Measurements from ENCODE around the gene PIK3C2G. TPM values are rescaled to one million over a fixed set of nuclear protein-coding genes. Genes with fewer than 3 reads are reported as not detected.

The PIK3C2G gene
- total and polyA plus RNA-seq, 2 donors from 2014 or later = 4.4 to 5.8 TPM

GRCh38 chr12:18589316-18589715 is 328.0 kb downstream of the PIK3C2G start:
- no peak for DNase-seq
- no peaks in the 10 kb centered on the region for H3K27me3 ChIP-seq (ENCODE audit: control insufficient read depth, insufficient read depth, low read length)
- H3K36me3 ChIP-seq (ENCODE audit: control insufficient read depth in 2 of 3, insufficient read depth in 3 of 3, low read length in 3 of 3) = no peaks in the 10 kb centered on the region
- no peak overlapping the region for H3K9ac ChIP-seq (ENCODE audit: low read length in 3 of 3)
- no peak overlapping the region for H3K4me3 ChIP-seq (ENCODE audit: low read length in 3 of 3)
- H3K9me3 ChIP-seq (ENCODE audit: control insufficient read depth in 2 of 3, insufficient read depth in 1 of 3, low read length in 3 of 3) = no peaks in the 10 kb centered on the region
- H3K4me1 ChIP-seq (ENCODE audit: control insufficient read depth in 2 of 3, insufficient read depth in 2 of 3, low read depth in 1 of 3, low read length in 3 of 3) = no peaks in the 10 kb centered on the region
- no peak overlapping the region for H3K27ac ChIP-seq (ENCODE audit: low read depth in 2 of 2, low read length in 2 of 2)
- intact Hi-C loops (cut with DNase I) = no loop called here
- no peak for FAIRE-seq
- no peak for TF ChIP-seq CTCF (IDR thresholded peaks at IDR 0.05; ENCODE audit: borderline replicate concordance, extremely low read depth, insufficient read depth)

- H3K4me3 ChIP-seq (ENCODE audit: low read length in 3 of 3) = no peak overlapping the region
- no peaks in the 10 kb centered on the region for H3K27me3 ChIP-seq (ENCODE audit: control insufficient read depth, insufficient read depth, low read length)
- DNase-seq (no peak), FAIRE-seq (no peak)
- H3K27ac ChIP-seq (ENCODE audit: low read depth in 2 of 2, low read length in 2 of 2) = no peak overlapping the region
- intact Hi-C loops (cut with DNase I) = no loop called here
- TF ChIP-seq CTCF (IDR thresholded peaks at IDR 0.05; ENCODE audit: borderline replicate concordance, extremely low read depth, insufficient read depth) = no peak
- H3K9me3 ChIP-seq (ENCODE audit: control insufficient read depth in 2 of 3, insufficient read depth in 1 of 3, low read length in 3 of 3) = no peaks in the 10 kb centered on the region
- no peaks in the 10 kb centered on the region for H3K36me3 ChIP-seq (ENCODE audit: control insufficient read depth in 2 of 3, insufficient read depth in 3 of 3, low read length in 3 of 3)
- no peak overlapping the region for H3K9ac ChIP-seq (ENCODE audit: low read length in 3 of 3)
- H3K4me1 ChIP-seq (ENCODE audit: control insufficient read depth in 2 of 3, insufficient read depth in 2 of 3, low read depth in 1 of 3, low read length in 3 of 3) = peaks cover 0 to 4% (median 2%) of the 10 kb centered on the region in 3 donors
These were observed 330.2 kb downstream of the PIK3C2G start for GRCh38 chr12:18591473-18591872.

- no peak overlapping the region for H3K9ac ChIP-seq (ENCODE audit: low read length in 3 of 3)
- DNase-seq (peak in 2 of 5 donors; percentile 33 to 41), FAIRE-seq (peak; percentile 91)
- H3K27me3 ChIP-seq (ENCODE audit: control insufficient read depth, insufficient read depth, low read length) = no peaks in the 10 kb centered on the region
- H3K9me3 ChIP-seq (ENCODE audit: control insufficient read depth in 2 of 3, insufficient read depth in 1 of 3, low read length in 3 of 3) = no peaks in the 10 kb centered on the region
- peak overlapping the region in 1 of 3 donors; percentile 6 for H3K4me3 ChIP-seq (ENCODE audit: low read length in 3 of 3)
- no peaks in the 10 kb centered on the region for H3K36me3 ChIP-seq (ENCODE audit: control insufficient read depth in 2 of 3, insufficient read depth in 3 of 3, low read length in 3 of 3)
- intact Hi-C loops (cut with DNase I) = no loop called here
- H3K4me1 ChIP-seq (ENCODE audit: control insufficient read depth in 2 of 3, insufficient read depth in 2 of 3, low read depth in 1 of 3, low read length in 3 of 3) = peaks cover 0 to 4% (median 2%) of the 10 kb centered on the region in 3 donors
- TF ChIP-seq CTCF (IDR thresholded peaks at IDR 0.05; ENCODE audit: borderline replicate concordance, extremely low read depth, insufficient read depth) = no peak
- H3K27ac ChIP-seq (ENCODE audit: low read depth in 2 of 2, low read length in 2 of 2) = no peak overlapping the region
These were observed 334.1 kb downstream of the PIK3C2G start for GRCh38 chr12:18595412-18595811.

- Histone ChIP-seq H3K36me3 (ENCODE audit: control insufficient read depth in 2 of 3, insufficient read depth in 3 of 3, low read length in 3 of 3) (no peaks in the 10 kb centered on the region), H3K27ac (ENCODE audit: low read depth in 2 of 2, low read length in 2 of 2) (no peak overlapping the region), H3K9me3 (ENCODE audit: control insufficient read depth in 2 of 3, insufficient read depth in 1 of 3, low read length in 3 of 3) (peaks cover 0 to 4% (median 0%) of the 10 kb centered on the region in 3 donors), H3K4me1 (ENCODE audit: control insufficient read depth in 2 of 3, insufficient read depth in 2 of 3, low read depth in 1 of 3, low read length in 3 of 3) (no peaks in the 10 kb centered on the region), H3K27me3 (ENCODE audit: control insufficient read depth, insufficient read depth, low read length) (no peaks in the 10 kb centered on the region), H3K9ac (ENCODE audit: low read length in 3 of 3) (no peak overlapping the region), H3K4me3 (ENCODE audit: low read length in 3 of 3) (no peak overlapping the region)
- no peak for FAIRE-seq
- peak in 2 of 5 donors; percentile 16 to 29 for DNase-seq
- intact Hi-C loops (cut with DNase I) = no loop called here
- TF ChIP-seq CTCF (IDR thresholded peaks at IDR 0.05; ENCODE audit: borderline replicate concordance, extremely low read depth, insufficient read depth) = no peak
These were observed 340.6 kb downstream of the PIK3C2G start for GRCh38 chr12:18601962-18602361.

Measured in kidney (tissue), 14 donors.